ENCODE measurements around the gene QSER1. TPM values are rescaled to one million over a fixed set of nuclear protein-coding genes. Genes with fewer than 3 reads are reported as not detected.

QSER1 gene
- total RNA-seq, 1 donor from 2014 or later, result 62.6 TPM

- TF ChIP-seq, protein P1, sequence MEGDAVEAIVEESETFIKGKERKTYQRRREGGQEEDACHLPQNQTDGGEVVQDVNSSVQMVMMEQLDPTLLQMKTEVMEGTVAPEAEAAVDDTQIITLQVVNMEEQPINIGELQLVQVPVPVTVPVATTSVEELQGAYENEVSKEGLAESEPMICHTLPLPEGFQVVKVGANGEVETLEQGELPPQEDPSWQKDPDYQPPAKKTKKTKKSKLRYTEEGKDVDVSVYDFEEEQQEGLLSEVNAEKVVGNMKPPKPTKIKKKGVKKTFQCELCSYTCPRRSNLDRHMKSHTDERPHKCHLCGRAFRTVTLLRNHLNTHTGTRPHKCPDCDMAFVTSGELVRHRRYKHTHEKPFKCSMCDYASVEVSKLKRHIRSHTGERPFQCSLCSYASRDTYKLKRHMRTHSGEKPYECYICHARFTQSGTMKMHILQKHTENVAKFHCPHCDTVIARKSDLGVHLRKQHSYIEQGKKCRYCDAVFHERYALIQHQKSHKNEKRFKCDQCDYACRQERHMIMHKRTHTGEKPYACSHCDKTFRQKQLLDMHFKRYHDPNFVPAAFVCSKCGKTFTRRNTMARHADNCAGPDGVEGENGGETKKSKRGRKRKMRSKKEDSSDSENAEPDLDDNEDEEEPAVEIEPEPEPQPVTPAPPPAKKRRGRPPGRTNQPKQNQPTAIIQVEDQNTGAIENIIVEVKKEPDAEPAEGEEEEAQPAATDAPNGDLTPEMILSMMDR (IDR thresholded peaks at IDR 0.05; ENCODE audit: unreplicated experiment), result no peak
- no peak overlapping the region for H3K27ac Mint-ChIP-seq
- no peak for DNase-seq (ENCODE audit: low spot score in 2 of 2, unreplicated experiment in 2 of 2)
- peaks cover 9% of the 10 kb centered on the region for H3K27me3 Mint-ChIP-seq (ENCODE audit: low read depth)
- no peak overlapping the region for H3K4me3 Mint-ChIP-seq
- H3K9me3 Mint-ChIP-seq, result peaks cover 25% of the 10 kb centered on the region
- peaks cover 3% of the 10 kb centered on the region for H3K36me3 Mint-ChIP-seq
- no peaks in the 10 kb centered on the region for H3K4me1 Mint-ChIP-seq
Measured at GRCh38 chr11:32870676-32871075, 21.9 kb upstream of the QSER1 start.

- no peak overlapping the region for H3K27ac Mint-ChIP-seq
- no peak for DNase-seq (ENCODE audit: low spot score in 2 of 2, unreplicated experiment in 2 of 2)
- peaks cover 10% of the 10 kb centered on the region for H3K9me3 Mint-ChIP-seq
- TF ChIP-seq, protein P1 (IDR thresholded peaks at IDR 0.05; ENCODE audit: unreplicated experiment), result no peak
- peaks cover 2% of the 10 kb centered on the region for H3K27me3 Mint-ChIP-seq (ENCODE audit: low read depth)
- H3K4me1 Mint-ChIP-seq, result no peaks in the 10 kb centered on the region
- no peak overlapping the region for H3K4me3 Mint-ChIP-seq
- H3K36me3 Mint-ChIP-seq, result no peaks in the 10 kb centered on the region
Measured at GRCh38 chr11:32874132-32874531, 18.5 kb upstream of the QSER1 start.

DNA sequence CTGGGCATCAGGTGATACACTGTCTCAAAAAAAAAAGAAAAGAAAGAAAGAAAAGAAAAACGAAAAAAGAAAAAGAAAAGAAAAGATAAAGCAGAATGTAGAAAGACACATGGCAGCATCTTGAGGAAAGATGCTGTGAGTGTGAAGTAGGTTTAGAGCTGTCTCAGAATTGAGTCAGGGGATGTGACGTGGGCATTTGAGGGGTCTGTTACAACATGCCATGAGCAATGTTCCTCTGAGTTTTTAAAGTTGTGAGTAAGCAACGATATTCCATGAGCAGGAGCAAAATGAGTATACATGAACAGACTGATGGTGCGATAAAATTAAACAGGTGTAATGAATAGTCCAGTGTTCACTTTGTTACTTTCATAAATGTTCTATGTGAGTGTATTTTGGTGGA, 11.3 kb upstream of the QSER1 start:
- peaks cover 2% of the 10 kb centered on the region for H3K27me3 Mint-ChIP-seq (ENCODE audit: low read depth)
- H3K36me3 Mint-ChIP-seq, result no peaks in the 10 kb centered on the region
- H3K27ac Mint-ChIP-seq, result no peak overlapping the region
- TF ChIP-seq, protein P1 (IDR thresholded peaks at IDR 0.05; ENCODE audit: unreplicated experiment), result no peak
- no peaks in the 10 kb centered on the region for H3K4me1 Mint-ChIP-seq
- DNase-seq (ENCODE audit: low spot score in 2 of 2, unreplicated experiment in 2 of 2), result no peak
- H3K9me3 Mint-ChIP-seq, result no peaks in the 10 kb centered on the region
- no peak overlapping the region for H3K4me3 Mint-ChIP-seq

- H3K27ac Mint-ChIP-seq, result no peak overlapping the region
- H3K36me3 Mint-ChIP-seq, result no peaks in the 10 kb centered on the region
- peaks cover 2% of the 10 kb centered on the region for H3K27me3 Mint-ChIP-seq (ENCODE audit: low read depth)
- TF ChIP-seq, protein P1 (IDR thresholded peaks at IDR 0.05; ENCODE audit: unreplicated experiment), result no peak
- DNase-seq (ENCODE audit: low spot score in 2 of 2, unreplicated experiment in 2 of 2), result no peak
- no peaks in the 10 kb centered on the region for H3K4me1 Mint-ChIP-seq
- H3K9me3 Mint-ChIP-seq, result no peaks in the 10 kb centered on the region
- no peak overlapping the region for H3K4me3 Mint-ChIP-seq
Measured at GRCh38 chr11:32883421-32883820, 9.2 kb upstream of the QSER1 start.

DNA sequence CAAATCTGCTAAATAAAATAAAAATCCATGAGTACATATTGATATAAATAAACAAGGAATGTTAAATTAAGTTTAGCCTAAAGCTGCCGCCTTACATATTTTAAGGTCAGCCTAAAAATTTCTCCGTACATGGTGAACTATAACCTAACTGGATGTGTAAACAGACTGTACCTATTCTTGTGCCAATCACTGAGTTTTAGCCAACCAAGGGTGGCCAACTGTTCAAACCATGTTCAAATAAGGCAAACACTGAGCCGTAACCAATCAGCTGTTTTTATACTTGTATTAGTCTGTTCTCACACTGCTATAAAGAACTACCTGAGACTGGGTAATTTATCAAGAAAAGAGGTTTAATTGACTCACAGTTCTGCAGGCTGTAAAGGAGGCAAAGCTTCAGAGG, 8.6 kb upstream of the QSER1 start:
- Mint-ChIP-seq H3K36me3 (no peaks in the 10 kb centered on the region), H3K4me1 (no peaks in the 10 kb centered on the region), H3K9me3 (no peaks in the 10 kb centered on the region), H3K27me3 (ENCODE audit: low read depth) (peaks cover 2% of the 10 kb centered on the region), H3K27ac (no peak overlapping the region), H3K4me3 (no peak overlapping the region)
- no peak for DNase-seq (ENCODE audit: low spot score in 2 of 2, unreplicated experiment in 2 of 2)
- TF ChIP-seq, protein P1 (IDR thresholded peaks at IDR 0.05; ENCODE audit: unreplicated experiment), result no peak

DNA sequence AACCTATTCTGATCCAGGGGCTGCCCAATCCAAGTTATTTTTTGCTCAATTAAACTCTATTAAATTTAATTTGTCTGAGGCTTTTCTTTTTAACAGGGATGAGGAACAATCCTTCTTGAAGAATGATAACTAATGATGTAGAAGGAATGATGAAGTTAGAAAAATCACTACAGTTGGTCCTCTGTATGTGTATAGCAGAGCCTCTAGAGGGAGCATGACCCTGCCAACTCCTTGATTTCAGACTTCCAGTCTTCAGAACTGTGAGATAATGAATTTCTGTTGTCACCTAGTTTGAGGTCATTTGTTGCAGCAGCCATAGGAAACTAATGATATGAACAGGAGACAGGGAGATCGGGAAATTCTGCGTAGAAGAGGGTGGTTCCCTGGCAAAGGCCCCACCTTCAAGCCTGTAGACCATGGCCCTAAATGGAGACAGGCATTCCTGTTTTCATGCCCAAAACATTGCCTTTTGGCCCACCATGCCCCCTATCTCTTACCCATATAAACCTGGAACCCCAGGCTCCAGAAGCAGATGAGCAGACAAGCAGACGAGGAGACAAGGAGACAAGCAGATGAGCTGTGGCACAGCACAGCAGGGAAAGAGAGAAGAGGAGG, 7.7 kb upstream of the QSER1 start:
- Mint-ChIP-seq H3K9me3 (no peaks in the 10 kb centered on the region), H3K36me3 (no peaks in the 10 kb centered on the region), H3K4me1 (no peaks in the 10 kb centered on the region), H3K27me3 (ENCODE audit: low read depth) (peaks cover 2% of the 10 kb centered on the region), H3K4me3 (no peak overlapping the region), H3K27ac (no peak overlapping the region)
- TF ChIP-seq, protein P1 (IDR thresholded peaks at IDR 0.05; ENCODE audit: unreplicated experiment), result no peak
- no peak for DNase-seq (ENCODE audit: low spot score in 2 of 2, unreplicated experiment in 2 of 2)

Data from mesothelial cell of epicardium (in vitro differentiated cells).